GM23338 (cell line): ENCODE results near the gene TUBB. TPM values are rescaled to one million over a fixed set of nuclear protein-coding genes. Genes with fewer than 3 reads are reported as not detected.

Experiments used
- ATAC-seq: fragments of 200-7000 bp; cut with Tn5 transposase; 3 replicates; pipeline ENCODE4 v1.9.1; 2020
- DNase-seq: peaks from one replicate; pipeline ENCODE4 v3.0.0-alpha.2; 2015; ENCODE audit warnings: low spot score
- H2AFZ ChIP-seq: fragments of 200-600 bp; sonication (generic); 2 replicates; pipeline ENCODE4 v1.8.0; 2016; ENCODE audit warnings: antibody characterized with exemption, mild to moderate bottlenecking, moderate library complexity
- H3F3A ChIP-seq: fragments of 200-600 bp; sonication (generic); replicated peaks from 2 replicates; pipeline ENCODE4 v1.8.0; 2017; ENCODE audit warnings: antibody characterized with exemption, mixed run types, low read depth
- H3K27ac ChIP-seq: fragments of 200-600 bp; sonication (generic); 2 replicates; pipeline ENCODE4 v1.6.1; 2016; ENCODE audit warnings: low read depth
- H3K27me3 ChIP-seq: fragments of 200-600 bp; sonication (generic); 2 replicates; pipeline ENCODE4 v1.8.0; 2016; ENCODE audit warnings: mild to moderate bottlenecking, mixed run types, moderate library complexity; ENCODE audit not compliant: insufficient read depth
- H3K36me3 ChIP-seq: fragments of 200-600 bp; sonication (generic); 2 replicates; pipeline ENCODE4 v1.8.0; 2016; ENCODE audit warnings: mild to moderate bottlenecking; ENCODE audit not compliant: insufficient read depth
- H3K4me1 ChIP-seq: fragments of 200-600 bp; sonication (generic); 2 replicates; pipeline ENCODE4 v1.8.0; 2016; ENCODE audit warnings: mild to moderate bottlenecking, moderate library complexity; ENCODE audit not compliant: insufficient read depth
- H3K4me2 ChIP-seq: fragments of 200-600 bp; sonication (generic); 2 replicates; pipeline ENCODE4 v1.7.1; 2017; ENCODE audit warnings: mixed run types
- H3K4me3 ChIP-seq: fragments of 200-600 bp; sonication (generic); 2 replicates; pipeline ENCODE4 v1.6.1; 2016; ENCODE audit warnings: mixed run types
- H3K79me2 ChIP-seq: fragments of 200-600 bp; sonication (generic); replicated peaks from 2 replicates; pipeline ENCODE4 v1.8.0; 2017; ENCODE audit warnings: mild to moderate bottlenecking; ENCODE audit not compliant: insufficient read depth
- H3K9me2 ChIP-seq: fragments of 200-600 bp; sonication (generic); 2 replicates; pipeline ENCODE4 v1.8.0; 2017; ENCODE audit not compliant: insufficient read depth
- H4K20me1 ChIP-seq: fragments of 200-600 bp; sonication (generic); replicated peaks from 2 replicates; pipeline ENCODE4 v1.8.0; 2017; ENCODE audit warnings: mild to moderate bottlenecking; ENCODE audit not compliant: insufficient read depth
- H3K27ac Mint-ChIP-seq: 2 replicates; pipeline ENCODE4 v1.8.0; 2020; ENCODE audit warnings: inconsistent platforms, mild to moderate bottlenecking, moderate library complexity, mixed read lengths
- H3K27me3 Mint-ChIP-seq: 3 replicates; pipeline ENCODE4 v1.8.0; 2022; ENCODE audit warnings: low read depth, mild to moderate bottlenecking, moderate library complexity, mixed read lengths, inconsistent platforms; ENCODE audit not compliant: insufficient read depth, poor library complexity
- H3K36me3 Mint-ChIP-seq: 3 replicates; pipeline ENCODE4 v1.8.0; 2021; ENCODE audit warnings: low read depth, mild to moderate bottlenecking, inconsistent platforms, moderate library complexity, mixed read lengths
- H3K4me1 Mint-ChIP-seq: 3 replicates; pipeline ENCODE4 v1.8.0; 2020; ENCODE audit warnings: mild to moderate bottlenecking, inconsistent platforms, mixed read lengths
- H3K4me3 Mint-ChIP-seq: 3 replicates; pipeline ENCODE4 v1.8.0; 2021; ENCODE audit warnings: moderate library complexity, mild to moderate bottlenecking, inconsistent platforms, mixed read lengths
- H3K9me3 Mint-ChIP-seq: 3 replicates; pipeline ENCODE4 v1.8.0; 2020; ENCODE audit warnings: moderate library complexity, mild to moderate bottlenecking, inconsistent platforms, mixed read lengths
- CREB1 ChIP-seq: fragments of 250-450 bp; sonication (Bioruptor Pico); IDR thresholded peaks from 2 replicates; pipeline ENCODE4 v1.5.0; 2020; ENCODE audit warnings: low read depth, mild to moderate bottlenecking, moderate library complexity
- EZH2 ChIP-seq: fragments of 200-600 bp; sonication (generic); IDR thresholded peaks from one replicate; pipeline ENCODE4 v1.8.0; 2017; ENCODE audit warnings: antibody characterized with exemption, mild to moderate bottlenecking, low read depth; ENCODE audit not compliant: unreplicated experiment
- EZH2phosphoT487 ChIP-seq: fragments of 200-600 bp; sonication (generic); IDR thresholded peaks from one replicate; pipeline ENCODE4 v1.8.1; 2018; ENCODE audit warnings: antibody characterized with exemption; ENCODE audit not compliant: unreplicated experiment
- JUNB ChIP-seq: IDR thresholded peaks from one replicate; pipeline ENCODE4 v1.6.1; 2016; ENCODE audit warnings: antibody characterized with exemption; ENCODE audit not compliant: unreplicated experiment
- NANOG ChIP-seq: IDR thresholded peaks from 2 replicates; pipeline ENCODE4 v1.6.1; 2016; ENCODE audit warnings: antibody characterized with exemption, borderline replicate concordance
- POLR2AphosphoS5 ChIP-seq: IDR thresholded peaks from 2 replicates; pipeline ENCODE4 v1.6.1; 2016; ENCODE audit warnings: antibody characterized with exemption, low read depth
- STAT1 ChIP-seq: IDR thresholded peaks from one replicate; pipeline ENCODE4 v1.6.1; 2016; ENCODE audit warnings: antibody characterized with exemption; ENCODE audit not compliant: unreplicated experiment
- ZNF114 ChIP-seq: fragments of 250-450 bp; sonication (Bioruptor Pico); IDR thresholded peaks from 2 replicates; pipeline ENCODE4 v1.5.0; 2020; ENCODE audit warnings: mild to moderate bottlenecking, moderate library complexity
- ZNF331 ChIP-seq: fragments of 250-450 bp; sonication (Bioruptor Pico); IDR thresholded peaks from 2 replicates; pipeline ENCODE4 v1.5.0; 2020; ENCODE audit warnings: low read depth, mild to moderate bottlenecking, moderate library complexity
- polyA plus RNA-seq: library from polyadenylated mRNA; unstranded; fragments of >200 nt; fragmentation: Nextera tagmentation; extraction: Ambion mirVana; gene quantifications from 2 replicates; pipeline ENCODE4 v1.2.1, GENCODE V29; 2016
- total RNA-seq: library from RNA; depleted of rRNA; stranded (reverse); fragments of >200 nt; shearing (Covaris generic); gene quantifications from 2 replicates; pipeline ENCODE4 v1.2.3, GENCODE V29; 2014
- TF ChIP-seq, protein P1 (sequence below): IDR thresholded peaks from one replicate; pipeline ENCODE4 v1.6.1; 2018; ENCODE audit warnings: antibody characterized with exemption; ENCODE audit not compliant: unreplicated experiment
- TF ChIP-seq, protein P2 (sequence below): fragments of 250-450 bp; sonication (Bioruptor Pico); IDR thresholded peaks from 2 replicates; pipeline ENCODE4 v1.5.0; 2020; ENCODE audit warnings: mild to moderate bottlenecking, moderate library complexity
- TF ChIP-seq, protein P3 (sequence below), 2 experiments: fragments of 200-600 bp in 1 of 2; sonication (generic) in 1 of 2; conservative IDR thresholded peaks; 2 replicates each; pipeline versions ENCODE4 v1.5.1 to v1.6.1; 2016 to 2017; ENCODE audit warnings: antibody characterized with exemption in 2 of 2, low read depth in 2 of 2, mild to moderate bottlenecking in 2 of 2, moderate library complexity in 1 of 2
- TF ChIP-seq, protein P4 (sequence below): IDR thresholded peaks from 2 replicates; pipeline ENCODE4 v1.6.1; 2016; ENCODE audit warnings: antibody characterized with exemption

The TUBB gene
- total and polyA plus RNA-seq, 2 experiments from 2014 or later: 1,041 to 1,704 TPM

DNA sequence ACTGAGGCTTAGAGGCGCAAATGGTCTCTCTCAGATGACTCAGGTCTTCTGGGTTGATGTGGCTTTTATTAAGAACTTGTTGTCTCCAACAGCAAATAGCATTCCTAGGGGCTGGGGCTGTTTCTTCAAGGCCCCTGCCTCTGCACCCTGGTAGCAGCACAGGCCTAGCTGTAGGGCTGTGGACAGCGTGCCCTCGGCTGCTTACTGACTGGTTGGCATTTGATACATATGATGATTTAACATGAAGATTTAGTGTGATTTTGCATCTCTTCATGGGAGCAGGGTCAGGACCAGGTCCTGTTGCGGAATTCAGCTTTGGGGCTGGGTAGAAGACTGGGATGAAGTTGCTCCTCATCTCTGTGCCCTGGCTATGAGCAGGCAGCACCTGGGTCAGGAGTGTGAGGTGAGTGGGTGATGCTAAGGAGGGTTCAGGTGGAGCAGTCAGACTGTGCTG lies 48.5 kb downstream of the TUBB start:
- Mint-ChIP-seq H3K27ac (peak overlapping the region; percentile 94), H3K4me1 (peaks cover 54% of the 10 kb centered on the region), H3K4me3 (no peak overlapping the region; the same call in 2 of the 3 replicates), H3K9me3 (no peaks in the 10 kb centered on the region; the same call in 2 of the 3 replicates), H3K27me3 (peaks cover 16% of the 10 kb centered on the region), H3K36me3 (no peaks in the 10 kb centered on the region)
- H3K4me2 ChIP-seq: peak overlapping the region; percentile 46; the same call in 1 of the 2 replicates
- ATAC-seq (no peak), DNase-seq (no peak)
- H4K20me1 ChIP-seq: no peaks in the 10 kb centered on the region
- H3F3A ChIP-seq: no peaks in the 10 kb centered on the region
- no peaks in the 10 kb centered on the region for H3K27me3 ChIP-seq
- no peak overlapping the region for H3K4me3 ChIP-seq
- TF ChIP-seq ZNF331 (CRISPR knock-in tag) (no peak), CREB1 (no peak), EZH2 (no peak), JUNB (no peak), STAT1 (no peak), POLR2AphosphoS5 (no peak), EZH2phosphoT487 (no peak), NANOG (no peak), ZNF114 (CRISPR knock-in tag) (no peak)
- TF ChIP-seq, protein P1, sequence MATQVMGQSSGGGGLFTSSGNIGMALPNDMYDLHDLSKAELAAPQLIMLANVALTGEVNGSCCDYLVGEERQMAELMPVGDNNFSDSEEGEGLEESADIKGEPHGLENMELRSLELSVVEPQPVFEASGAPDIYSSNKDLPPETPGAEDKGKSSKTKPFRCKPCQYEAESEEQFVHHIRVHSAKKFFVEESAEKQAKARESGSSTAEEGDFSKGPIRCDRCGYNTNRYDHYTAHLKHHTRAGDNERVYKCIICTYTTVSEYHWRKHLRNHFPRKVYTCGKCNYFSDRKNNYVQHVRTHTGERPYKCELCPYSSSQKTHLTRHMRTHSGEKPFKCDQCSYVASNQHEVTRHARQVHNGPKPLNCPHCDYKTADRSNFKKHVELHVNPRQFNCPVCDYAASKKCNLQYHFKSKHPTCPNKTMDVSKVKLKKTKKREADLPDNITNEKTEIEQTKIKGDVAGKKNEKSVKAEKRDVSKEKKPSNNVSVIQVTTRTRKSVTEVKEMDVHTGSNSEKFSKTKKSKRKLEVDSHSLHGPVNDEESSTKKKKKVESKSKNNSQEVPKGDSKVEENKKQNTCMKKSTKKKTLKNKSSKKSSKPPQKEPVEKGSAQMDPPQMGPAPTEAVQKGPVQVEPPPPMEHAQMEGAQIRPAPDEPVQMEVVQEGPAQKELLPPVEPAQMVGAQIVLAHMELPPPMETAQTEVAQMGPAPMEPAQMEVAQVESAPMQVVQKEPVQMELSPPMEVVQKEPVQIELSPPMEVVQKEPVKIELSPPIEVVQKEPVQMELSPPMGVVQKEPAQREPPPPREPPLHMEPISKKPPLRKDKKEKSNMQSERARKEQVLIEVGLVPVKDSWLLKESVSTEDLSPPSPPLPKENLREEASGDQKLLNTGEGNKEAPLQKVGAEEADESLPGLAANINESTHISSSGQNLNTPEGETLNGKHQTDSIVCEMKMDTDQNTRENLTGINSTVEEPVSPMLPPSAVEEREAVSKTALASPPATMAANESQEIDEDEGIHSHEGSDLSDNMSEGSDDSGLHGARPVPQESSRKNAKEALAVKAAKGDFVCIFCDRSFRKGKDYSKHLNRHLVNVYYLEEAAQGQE: no peak
- TF ChIP-seq, protein P2, sequence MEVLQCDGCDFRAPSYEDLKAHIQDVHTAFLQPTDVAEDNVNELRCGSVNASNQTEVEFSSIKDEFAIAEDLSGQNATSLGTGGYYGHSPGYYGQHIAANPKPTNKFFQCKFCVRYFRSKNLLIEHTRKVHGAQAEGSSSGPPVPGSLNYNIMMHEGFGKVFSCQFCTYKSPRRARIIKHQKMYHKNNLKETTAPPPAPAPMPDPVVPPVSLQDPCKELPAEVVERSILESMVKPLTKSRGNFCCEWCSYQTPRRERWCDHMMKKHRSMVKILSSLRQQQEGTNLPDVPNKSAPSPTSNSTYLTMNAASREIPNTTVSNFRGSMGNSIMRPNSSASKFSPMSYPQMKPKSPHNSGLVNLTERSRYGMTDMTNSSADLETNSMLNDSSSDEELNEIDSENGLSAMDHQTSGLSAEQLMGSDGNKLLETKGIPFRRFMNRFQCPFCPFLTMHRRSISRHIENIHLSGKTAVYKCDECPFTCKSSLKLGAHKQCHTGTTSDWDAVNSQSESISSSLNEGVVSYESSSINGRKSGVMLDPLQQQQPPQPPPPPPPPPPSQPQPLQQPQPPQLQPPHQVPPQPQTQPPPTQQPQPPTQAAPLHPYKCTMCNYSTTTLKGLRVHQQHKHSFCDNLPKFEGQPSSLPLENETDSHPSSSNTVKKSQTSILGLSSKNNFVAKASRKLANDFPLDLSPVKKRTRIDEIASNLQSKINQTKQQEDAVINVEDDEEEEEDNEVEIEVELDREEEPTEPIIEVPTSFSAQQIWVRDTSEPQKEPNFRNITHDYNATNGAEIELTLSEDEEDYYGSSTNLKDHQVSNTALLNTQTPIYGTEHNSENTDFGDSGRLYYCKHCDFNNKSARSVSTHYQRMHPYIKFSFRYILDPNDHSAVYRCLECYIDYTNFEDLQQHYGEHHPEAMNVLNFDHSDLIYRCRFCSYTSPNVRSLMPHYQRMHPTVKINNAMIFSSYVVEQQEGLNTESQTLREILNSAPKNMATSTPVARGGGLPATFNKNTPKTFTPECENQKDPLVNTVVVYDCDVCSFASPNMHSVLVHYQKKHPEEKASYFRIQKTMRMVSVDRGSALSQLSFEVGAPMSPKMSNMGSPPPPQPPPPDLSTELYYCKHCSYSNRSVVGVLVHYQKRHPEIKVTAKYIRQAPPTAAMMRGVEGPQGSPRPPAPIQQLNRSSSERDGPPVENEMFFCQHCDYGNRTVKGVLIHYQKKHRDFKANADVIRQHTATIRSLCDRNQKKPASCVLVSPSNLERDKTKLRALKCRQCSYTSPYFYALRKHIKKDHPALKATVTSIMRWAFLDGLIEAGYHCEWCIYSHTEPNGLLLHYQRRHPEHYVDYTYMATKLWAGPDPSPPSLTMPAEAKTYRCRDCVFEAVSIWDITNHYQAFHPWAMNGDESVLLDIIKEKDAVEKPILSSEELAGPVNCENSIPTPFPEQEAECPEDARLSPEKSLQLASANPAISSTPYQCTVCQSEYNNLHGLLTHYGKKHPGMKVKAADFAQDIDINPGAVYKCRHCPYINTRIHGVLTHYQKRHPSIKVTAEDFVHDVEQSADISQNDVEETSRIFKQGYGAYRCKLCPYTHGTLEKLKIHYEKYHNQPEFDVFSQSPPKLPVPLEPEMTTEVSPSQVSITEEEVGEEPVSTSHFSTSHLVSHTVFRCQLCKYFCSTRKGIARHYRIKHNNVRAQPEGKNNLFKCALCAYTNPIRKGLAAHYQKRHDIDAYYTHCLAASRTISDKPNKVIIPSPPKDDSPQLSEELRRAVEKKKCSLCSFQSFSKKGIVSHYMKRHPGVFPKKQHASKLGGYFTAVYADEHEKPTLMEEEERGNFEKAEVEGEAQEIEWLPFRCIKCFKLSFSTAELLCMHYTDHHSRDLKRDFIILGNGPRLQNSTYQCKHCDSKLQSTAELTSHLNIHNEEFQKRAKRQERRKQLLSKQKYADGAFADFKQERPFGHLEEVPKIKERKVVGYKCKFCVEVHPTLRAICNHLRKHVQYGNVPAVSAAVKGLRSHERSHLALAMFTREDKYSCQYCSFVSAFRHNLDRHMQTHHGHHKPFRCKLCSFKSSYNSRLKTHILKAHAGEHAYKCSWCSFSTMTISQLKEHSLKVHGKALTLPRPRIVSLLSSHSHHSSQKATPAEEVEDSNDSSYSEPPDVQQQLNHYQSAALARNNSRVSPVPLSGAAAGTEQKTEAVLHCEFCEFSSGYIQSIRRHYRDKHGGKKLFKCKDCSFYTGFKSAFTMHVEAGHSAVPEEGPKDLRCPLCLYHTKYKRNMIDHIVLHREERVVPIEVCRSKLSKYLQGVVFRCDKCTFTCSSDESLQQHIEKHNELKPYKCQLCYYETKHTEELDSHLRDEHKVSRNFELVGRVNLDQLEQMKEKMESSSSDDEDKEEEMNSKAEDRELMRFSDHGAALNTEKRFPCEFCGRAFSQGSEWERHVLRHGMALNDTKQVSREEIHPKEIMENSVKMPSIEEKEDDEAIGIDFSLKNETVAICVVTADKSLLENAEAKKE (CRISPR knock-in tag): no peak
- TF ChIP-seq, protein P3, sequence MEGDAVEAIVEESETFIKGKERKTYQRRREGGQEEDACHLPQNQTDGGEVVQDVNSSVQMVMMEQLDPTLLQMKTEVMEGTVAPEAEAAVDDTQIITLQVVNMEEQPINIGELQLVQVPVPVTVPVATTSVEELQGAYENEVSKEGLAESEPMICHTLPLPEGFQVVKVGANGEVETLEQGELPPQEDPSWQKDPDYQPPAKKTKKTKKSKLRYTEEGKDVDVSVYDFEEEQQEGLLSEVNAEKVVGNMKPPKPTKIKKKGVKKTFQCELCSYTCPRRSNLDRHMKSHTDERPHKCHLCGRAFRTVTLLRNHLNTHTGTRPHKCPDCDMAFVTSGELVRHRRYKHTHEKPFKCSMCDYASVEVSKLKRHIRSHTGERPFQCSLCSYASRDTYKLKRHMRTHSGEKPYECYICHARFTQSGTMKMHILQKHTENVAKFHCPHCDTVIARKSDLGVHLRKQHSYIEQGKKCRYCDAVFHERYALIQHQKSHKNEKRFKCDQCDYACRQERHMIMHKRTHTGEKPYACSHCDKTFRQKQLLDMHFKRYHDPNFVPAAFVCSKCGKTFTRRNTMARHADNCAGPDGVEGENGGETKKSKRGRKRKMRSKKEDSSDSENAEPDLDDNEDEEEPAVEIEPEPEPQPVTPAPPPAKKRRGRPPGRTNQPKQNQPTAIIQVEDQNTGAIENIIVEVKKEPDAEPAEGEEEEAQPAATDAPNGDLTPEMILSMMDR (conservative IDR thresholded peaks at IDR 0.05; ENCODE audit: low read depth in 2 of 2): no peak
- TF ChIP-seq, protein P4, sequence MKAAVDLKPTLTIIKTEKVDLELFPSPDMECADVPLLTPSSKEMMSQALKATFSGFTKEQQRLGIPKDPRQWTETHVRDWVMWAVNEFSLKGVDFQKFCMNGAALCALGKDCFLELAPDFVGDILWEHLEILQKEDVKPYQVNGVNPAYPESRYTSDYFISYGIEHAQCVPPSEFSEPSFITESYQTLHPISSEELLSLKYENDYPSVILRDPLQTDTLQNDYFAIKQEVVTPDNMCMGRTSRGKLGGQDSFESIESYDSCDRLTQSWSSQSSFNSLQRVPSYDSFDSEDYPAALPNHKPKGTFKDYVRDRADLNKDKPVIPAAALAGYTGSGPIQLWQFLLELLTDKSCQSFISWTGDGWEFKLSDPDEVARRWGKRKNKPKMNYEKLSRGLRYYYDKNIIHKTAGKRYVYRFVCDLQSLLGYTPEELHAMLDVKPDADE: no peak
- H3K79me2 ChIP-seq: no peaks in the 10 kb centered on the region
- no peaks in the 10 kb centered on the region for H3K9me2 ChIP-seq
- H2AFZ ChIP-seq: peak overlapping the region; percentile 95; the same call in 1 of the 2 replicates
- no peaks in the 10 kb centered on the region for H3K36me3 ChIP-seq
- H3K4me1 ChIP-seq: peaks cover 36% of the 10 kb centered on the region
- no peak overlapping the region for H3K27ac ChIP-seq
